ENCODE measurements around the gene PRRX2. TPM values are rescaled to one million over a fixed set of nuclear protein-coding genes. Genes with fewer than 3 reads are reported as not detected.

Gene PRRX2
- total and polyA plus RNA-seq, 4 donors, result 0.03 to 0.08 TPM; not detected in 2

DNA sequence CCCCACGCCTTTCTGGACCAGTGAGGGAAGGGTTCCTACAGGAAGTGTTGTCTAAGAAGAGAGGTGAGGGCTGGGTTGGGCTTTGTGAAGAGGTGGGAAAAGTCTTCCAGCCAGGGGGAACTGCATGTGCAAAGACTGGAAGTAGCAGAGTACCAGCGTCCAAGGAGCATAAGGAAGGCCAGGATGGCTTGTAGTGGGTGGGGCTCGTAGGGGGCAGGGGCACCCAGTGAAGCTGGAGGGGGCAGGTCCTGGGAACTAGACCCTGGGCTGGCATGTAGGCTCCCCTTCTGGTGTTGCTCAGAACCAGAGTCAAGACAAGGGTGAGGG is 20.4 kb downstream of the PRRX2 start:
- WGBS, result 81% methylated on average over 3 of the region's 3 CpGs
- Histone ChIP-seq H3K4me3 (ENCODE audit: low read depth in 1 of 3, low read length in 3 of 3) (no peak overlapping the region), H3K27ac (ENCODE audit: low read depth in 1 of 2, low read length in 2 of 2) (no peak overlapping the region), H3K27me3 (ENCODE audit: control insufficient read depth in 4 of 4, insufficient read depth in 4 of 4, low read length in 3 of 4) (no peaks in the 10 kb centered on the region), H3K9me3 (ENCODE audit: control insufficient read depth in 4 of 4, low read length in 3 of 4) (no peaks in the 10 kb centered on the region), H3K9ac (ENCODE audit: low read depth in 1 of 2, low read length in 2 of 2) (no peak overlapping the region), H3K4me1 (ENCODE audit: control insufficient read depth in 4 of 4, insufficient read depth in 4 of 4, low read length in 3 of 4) (no peaks in the 10 kb centered on the region), H3K36me3 (ENCODE audit: control insufficient read depth in 4 of 4, insufficient read depth in 3 of 4, low read depth in 1 of 4, low read length in 3 of 4) (no peaks in the 10 kb centered on the region)
- no peak for DNase-seq (ENCODE audit: low spot score)
- TF ChIP-seq, protein P1, sequence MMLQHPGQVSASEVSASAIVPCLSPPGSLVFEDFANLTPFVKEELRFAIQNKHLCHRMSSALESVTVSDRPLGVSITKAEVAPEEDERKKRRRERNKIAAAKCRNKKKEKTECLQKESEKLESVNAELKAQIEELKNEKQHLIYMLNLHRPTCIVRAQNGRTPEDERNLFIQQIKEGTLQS (IDR thresholded peaks at IDR 0.05), result no peak
- TF ChIP-seq SP1 (IDR thresholded peaks at IDR 0.05) (no peak), RXRA (IDR thresholded peaks at IDR 0.05) (no peak), NR2F2 (IDR thresholded peaks at IDR 0.05) (no peak), FOXA2 (IDR thresholded peaks at IDR 0.05) (no peak), HNF4G (IDR thresholded peaks at IDR 0.05) (no peak), RAD21 (IDR thresholded peaks at IDR 0.05) (no peak), GABPA (IDR thresholded peaks at IDR 0.05 in 1 of 2, conservative IDR thresholded peaks at IDR 0.05 in 1 of 2) (no peak), YY1 (IDR thresholded peaks at IDR 0.05) (no peak), EGR1 (IDR thresholded peaks at IDR 0.05; ENCODE audit: low read depth in 2 of 2) (no peak)
- TF ChIP-seq, protein P2, sequence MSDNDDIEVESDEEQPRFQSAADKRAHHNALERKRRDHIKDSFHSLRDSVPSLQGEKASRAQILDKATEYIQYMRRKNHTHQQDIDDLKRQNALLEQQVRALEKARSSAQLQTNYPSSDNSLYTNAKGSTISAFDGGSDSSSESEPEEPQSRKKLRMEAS (IDR thresholded peaks at IDR 0.05), result no peak
- TF ChIP-seq, protein P3, sequence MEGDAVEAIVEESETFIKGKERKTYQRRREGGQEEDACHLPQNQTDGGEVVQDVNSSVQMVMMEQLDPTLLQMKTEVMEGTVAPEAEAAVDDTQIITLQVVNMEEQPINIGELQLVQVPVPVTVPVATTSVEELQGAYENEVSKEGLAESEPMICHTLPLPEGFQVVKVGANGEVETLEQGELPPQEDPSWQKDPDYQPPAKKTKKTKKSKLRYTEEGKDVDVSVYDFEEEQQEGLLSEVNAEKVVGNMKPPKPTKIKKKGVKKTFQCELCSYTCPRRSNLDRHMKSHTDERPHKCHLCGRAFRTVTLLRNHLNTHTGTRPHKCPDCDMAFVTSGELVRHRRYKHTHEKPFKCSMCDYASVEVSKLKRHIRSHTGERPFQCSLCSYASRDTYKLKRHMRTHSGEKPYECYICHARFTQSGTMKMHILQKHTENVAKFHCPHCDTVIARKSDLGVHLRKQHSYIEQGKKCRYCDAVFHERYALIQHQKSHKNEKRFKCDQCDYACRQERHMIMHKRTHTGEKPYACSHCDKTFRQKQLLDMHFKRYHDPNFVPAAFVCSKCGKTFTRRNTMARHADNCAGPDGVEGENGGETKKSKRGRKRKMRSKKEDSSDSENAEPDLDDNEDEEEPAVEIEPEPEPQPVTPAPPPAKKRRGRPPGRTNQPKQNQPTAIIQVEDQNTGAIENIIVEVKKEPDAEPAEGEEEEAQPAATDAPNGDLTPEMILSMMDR (IDR thresholded peaks at IDR 0.05; ENCODE audit: low read depth, low read length, missing input control), result no peak
- TF ChIP-seq, protein P4, sequence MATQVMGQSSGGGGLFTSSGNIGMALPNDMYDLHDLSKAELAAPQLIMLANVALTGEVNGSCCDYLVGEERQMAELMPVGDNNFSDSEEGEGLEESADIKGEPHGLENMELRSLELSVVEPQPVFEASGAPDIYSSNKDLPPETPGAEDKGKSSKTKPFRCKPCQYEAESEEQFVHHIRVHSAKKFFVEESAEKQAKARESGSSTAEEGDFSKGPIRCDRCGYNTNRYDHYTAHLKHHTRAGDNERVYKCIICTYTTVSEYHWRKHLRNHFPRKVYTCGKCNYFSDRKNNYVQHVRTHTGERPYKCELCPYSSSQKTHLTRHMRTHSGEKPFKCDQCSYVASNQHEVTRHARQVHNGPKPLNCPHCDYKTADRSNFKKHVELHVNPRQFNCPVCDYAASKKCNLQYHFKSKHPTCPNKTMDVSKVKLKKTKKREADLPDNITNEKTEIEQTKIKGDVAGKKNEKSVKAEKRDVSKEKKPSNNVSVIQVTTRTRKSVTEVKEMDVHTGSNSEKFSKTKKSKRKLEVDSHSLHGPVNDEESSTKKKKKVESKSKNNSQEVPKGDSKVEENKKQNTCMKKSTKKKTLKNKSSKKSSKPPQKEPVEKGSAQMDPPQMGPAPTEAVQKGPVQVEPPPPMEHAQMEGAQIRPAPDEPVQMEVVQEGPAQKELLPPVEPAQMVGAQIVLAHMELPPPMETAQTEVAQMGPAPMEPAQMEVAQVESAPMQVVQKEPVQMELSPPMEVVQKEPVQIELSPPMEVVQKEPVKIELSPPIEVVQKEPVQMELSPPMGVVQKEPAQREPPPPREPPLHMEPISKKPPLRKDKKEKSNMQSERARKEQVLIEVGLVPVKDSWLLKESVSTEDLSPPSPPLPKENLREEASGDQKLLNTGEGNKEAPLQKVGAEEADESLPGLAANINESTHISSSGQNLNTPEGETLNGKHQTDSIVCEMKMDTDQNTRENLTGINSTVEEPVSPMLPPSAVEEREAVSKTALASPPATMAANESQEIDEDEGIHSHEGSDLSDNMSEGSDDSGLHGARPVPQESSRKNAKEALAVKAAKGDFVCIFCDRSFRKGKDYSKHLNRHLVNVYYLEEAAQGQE (IDR thresholded peaks at IDR 0.05), result no peak

DNA sequence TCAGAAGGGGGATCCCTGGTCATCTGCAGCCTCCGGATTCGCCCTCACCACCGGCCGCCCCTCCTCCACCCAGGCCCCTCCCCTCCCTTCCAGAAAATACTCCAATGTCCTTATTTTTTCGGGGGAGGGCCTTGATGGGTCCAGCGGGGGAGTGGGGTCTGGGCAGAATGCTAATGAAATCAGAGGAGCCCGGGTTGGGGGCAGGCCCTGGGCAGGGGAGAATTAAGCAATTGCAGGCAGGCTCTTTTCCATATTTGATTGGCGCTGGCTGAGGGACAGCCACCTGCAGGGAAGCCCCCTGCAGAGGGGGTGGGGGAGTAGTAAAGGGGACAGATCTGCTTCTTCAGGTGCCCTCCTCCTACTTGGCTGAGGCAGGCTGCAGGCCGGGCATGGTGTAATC is 21.3 kb downstream of the PRRX2 start:
- no peak for DNase-seq (ENCODE audit: low spot score)
- H3K9me3 ChIP-seq (ENCODE audit: control insufficient read depth in 4 of 4, low read length in 3 of 4), result no peaks in the 10 kb centered on the region
- 61% methylated on average over 9 of the region's 9 CpGs for WGBS
- no peak overlapping the region for H3K27ac ChIP-seq (ENCODE audit: low read depth in 1 of 2, low read length in 2 of 2)
- no peak overlapping the region for H3K9ac ChIP-seq (ENCODE audit: low read depth in 1 of 2, low read length in 2 of 2)
- no peak overlapping the region for H3K4me3 ChIP-seq (ENCODE audit: low read depth in 1 of 3, low read length in 3 of 3)
- H3K27me3 ChIP-seq (ENCODE audit: control insufficient read depth in 4 of 4, insufficient read depth in 4 of 4, low read length in 3 of 4), result no peaks in the 10 kb centered on the region
- TF ChIP-seq, protein P5, sequence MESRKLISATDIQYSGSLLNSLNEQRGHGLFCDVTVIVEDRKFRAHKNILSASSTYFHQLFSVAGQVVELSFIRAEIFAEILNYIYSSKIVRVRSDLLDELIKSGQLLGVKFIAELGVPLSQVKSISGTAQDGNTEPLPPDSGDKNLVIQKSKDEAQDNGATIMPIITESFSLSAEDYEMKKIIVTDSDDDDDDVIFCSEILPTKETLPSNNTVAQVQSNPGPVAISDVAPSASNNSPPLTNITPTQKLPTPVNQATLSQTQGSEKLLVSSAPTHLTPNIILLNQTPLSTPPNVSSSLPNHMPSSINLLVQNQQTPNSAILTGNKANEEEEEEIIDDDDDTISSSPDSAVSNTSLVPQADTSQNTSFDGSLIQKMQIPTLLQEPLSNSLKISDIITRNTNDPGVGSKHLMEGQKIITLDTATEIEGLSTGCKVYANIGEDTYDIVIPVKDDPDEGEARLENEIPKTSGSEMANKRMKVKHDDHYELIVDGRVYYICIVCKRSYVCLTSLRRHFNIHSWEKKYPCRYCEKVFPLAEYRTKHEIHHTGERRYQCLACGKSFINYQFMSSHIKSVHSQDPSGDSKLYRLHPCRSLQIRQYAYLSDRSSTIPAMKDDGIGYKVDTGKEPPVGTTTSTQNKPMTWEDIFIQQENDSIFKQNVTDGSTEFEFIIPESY (IDR thresholded peaks at IDR 0.05), result no peak
- TF ChIP-seq HNF4A (conservative IDR thresholded peaks at IDR 0.05) (no peak), JUND (IDR thresholded peaks at IDR 0.05) (no peak)
- H3K4me1 ChIP-seq (ENCODE audit: control insufficient read depth in 4 of 4, insufficient read depth in 4 of 4, low read length in 3 of 4), result no peaks in the 10 kb centered on the region
- no peaks in the 10 kb centered on the region for H3K36me3 ChIP-seq (ENCODE audit: control insufficient read depth in 4 of 4, insufficient read depth in 3 of 4, low read depth in 1 of 4, low read length in 3 of 4)

All from liver (tissue), 9 donors.